B cell (primary cell): ENCODE results near the gene DEAF1. TPM values are rescaled to one million over a fixed set of nuclear protein-coding genes. Genes with fewer than 3 reads are reported as not detected.

Source experiments
- ATAC-seq: fragments of 200-7000 bp; cut with Tn5 transposase; one replicate; pipeline ENCODE4 v1.10.0; 2021; ENCODE audit warnings: low read depth, mild to moderate bottlenecking, moderate number of reproducible peaks, moderate library complexity
- CTCF ChIA-PET: fragments of 350-600 bp; sonication (Branson Sonifier 250); formaldehyde crosslinking; loops from one replicate; lab custom pipeline; 2021; ENCODE audit warnings: antibody characterized with exemption, inconsistent platforms; lab: Charles Lee
- POLR2A ChIA-PET: fragments of 350-600 bp; sonication (Branson Sonifier 250); formaldehyde crosslinking; loops from one replicate; lab custom pipeline; 2021; ENCODE audit warnings: antibody characterized with exemption; lab: Charles Lee
- DNase-seq: peaks from one replicate; pipeline ENCODE4 v3.0.0; 2013
- H2AFZ ChIP-seq: 2 replicates; pipeline ENCODE4 v1.6.1; 2012; ENCODE audit warnings: mild to moderate bottlenecking, low read depth, low read length; ENCODE audit not compliant: insufficient read depth, poor library complexity, severe bottlenecking
- H3K27ac ChIP-seq, 2 donors: 1 replicate in 1 of 2; 2 replicates in 1 of 2; pipeline ENCODE4 v1.5.1; 2012 to 2013; ENCODE audit warnings: low read length in 2 of 2, mild to moderate bottlenecking in 2 of 2, moderate library complexity in 1 of 2
- H3K27me3 ChIP-seq, 4 experiments: fragments of 200-600 bp in 1 of 4; sonication (generic) in 1 of 4; replicated peaks in 1 of 4; 1 replicate in 2 of 4; 2 replicates in 2 of 4; pipeline versions ENCODE4 v1.6.1 to v1.7.0; 2013 to 2016; ENCODE audit warnings: low read length in 3 of 4, mild to moderate bottlenecking in 2 of 4, mixed read lengths in 1 of 4, moderate library complexity in 1 of 4; ENCODE audit not compliant: insufficient read depth in 4 of 4, control insufficient read depth in 3 of 4; ENCODE audit errors: control extremely low read depth in 1 of 4
- H3K36me3 ChIP-seq, 2 experiments: replicated peaks in 1 of 2; 1 replicate in 1 of 2; 2 replicates in 1 of 2; pipeline versions ENCODE4 v1.6.1 to v1.7.1; 2013; ENCODE audit warnings: low read length in 1 of 2; ENCODE audit not compliant: insufficient read depth in 2 of 2, control insufficient read depth in 1 of 2; ENCODE audit errors: control extremely low read depth in 1 of 2, extremely low read depth in 1 of 2
- H3K4me1 ChIP-seq, 2 donors: fragments of 200-600 bp in 1 of 2; sonication (generic) in 1 of 2; 1 replicate in 1 of 2; 2 replicates in 1 of 2; pipeline versions ENCODE4 v1.5.1 to v1.6.1; 2013 to 2017; ENCODE audit warnings: low read length in 2 of 2; ENCODE audit not compliant: control insufficient read depth in 2 of 2, insufficient read depth in 2 of 2
- H3K4me2 ChIP-seq: replicated peaks from 2 replicates; pipeline ENCODE3; 2012; ENCODE audit warnings: mild to moderate bottlenecking, low read depth, low read length; ENCODE audit not compliant: poor library complexity, severe bottlenecking
- H3K4me3 ChIP-seq, 5 experiments: fragments of 200-600 bp in 1 of 5; sonication (generic) in 1 of 5; 1 replicate in 3 of 5; 2 replicates in 2 of 5; pipeline versions ENCODE4 v1.5.1 to v1.7.0; 2011 to 2016; ENCODE audit warnings: low read length in 4 of 5, mild to moderate bottlenecking in 4 of 5, low read depth in 2 of 5, control low read depth in 1 of 5, moderate library complexity in 1 of 5; ENCODE audit not compliant: insufficient read depth in 1 of 5; ENCODE audit errors: control extremely low read depth in 1 of 5, extremely low read depth in 1 of 5
- H3K79me2 ChIP-seq: fragments of 200-600 bp; sonication (generic); one replicate; pipeline ENCODE4 v1.6.0; 2016; ENCODE audit warnings: low read length; ENCODE audit not compliant: control insufficient read depth, insufficient read depth
- H3K9ac ChIP-seq: fragments of 200-600 bp; sonication (generic); 2 replicates; pipeline ENCODE4 v1.6.1; 2017; ENCODE audit warnings: mild to moderate bottlenecking, low read length, moderate library complexity
- H3K9me3 ChIP-seq, 3 donors: one replicate each; pipeline versions ENCODE4 v1.6.1 to v1.7.1; 2013; ENCODE audit warnings: low read length in 2 of 3; ENCODE audit not compliant: control insufficient read depth in 2 of 3, insufficient read depth in 1 of 3; ENCODE audit errors: control extremely low read depth in 1 of 3
- H4K20me1 ChIP-seq: 2 replicates; pipeline ENCODE4 v1.6.0; 2012; ENCODE audit warnings: mild to moderate bottlenecking, low read length; ENCODE audit not compliant: insufficient read depth, control insufficient read depth, poor library complexity, severe bottlenecking
- H3K27ac Mint-ChIP-seq: one replicate; pipeline ENCODE4 v1.8.0; 2021; ENCODE audit warnings: mixed read lengths
- H3K27me3 Mint-ChIP-seq: one replicate; pipeline ENCODE4 v1.8.0; 2021; ENCODE audit warnings: mixed read lengths
- H3K4me1 Mint-ChIP-seq: one replicate; pipeline ENCODE4 v1.8.0; 2021; ENCODE audit warnings: mixed read lengths
- H3K4me3 Mint-ChIP-seq: one replicate; pipeline ENCODE4 v1.8.0; 2021; ENCODE audit warnings: mixed read lengths
- H3K9me3 Mint-ChIP-seq: one replicate; pipeline ENCODE4 v1.8.0; 2022; ENCODE audit warnings: mixed read lengths; ENCODE audit not compliant: insufficient read depth
- EZH2 ChIP-seq: IDR thresholded peaks from 2 replicates; pipeline ENCODE4 v1.6.1; 2012; ENCODE audit warnings: borderline replicate concordance, low read depth, mild to moderate bottlenecking, moderate library complexity, low read length; ENCODE audit not compliant: insufficient read depth, poor library complexity, severe bottlenecking
- WGBS: methylation state at CpG from one replicate; pipeline ENCODE4 v1.1.5; 2013; ENCODE audit warnings: missing lambda C conversion rate; ENCODE audit not compliant: insufficient coverage; 5-methylcytosine and 5-hydroxymethylcytosine counted together
- intact Hi-C: fragments of 100-400 bp; cut with micrococcal nuclease; formaldehyde crosslinking; loops from one replicate; pipeline ENCODE4 v1.10.0; 2022
- polyA plus RNA-seq: library from polyadenylated mRNA; depleted of rRNA; stranded (reverse); fragments of >200 nt; gene quantifications from 2 replicates; pipeline ENCODE4 v1.2.3, GENCODE V29; 2012
- total RNA-seq, 2 donors: library from RNA; stranded (reverse); fragments of 120-200 nt in 1 of 2; gene quantifications; 1 replicate in 1 of 2; 2 replicates in 1 of 2; pipeline versions ENCODE4 v1.2.3 to v1.2.4, GENCODE V29; 2013 to 2022
- TF ChIP-seq, protein P1 (sequence below): fragments of 200-600 bp; IDR thresholded peaks from one replicate; pipeline ENCODE4 v1.8.0; 2022; ENCODE audit warnings: antibody characterized with exemption, mild to moderate bottlenecking

DEAF1 gene
- total and polyA plus RNA-seq, 2 donors (not counting 1 experiment from before 2014, with no cell fraction given), result 31.8 to 53.6 TPM

DNA sequence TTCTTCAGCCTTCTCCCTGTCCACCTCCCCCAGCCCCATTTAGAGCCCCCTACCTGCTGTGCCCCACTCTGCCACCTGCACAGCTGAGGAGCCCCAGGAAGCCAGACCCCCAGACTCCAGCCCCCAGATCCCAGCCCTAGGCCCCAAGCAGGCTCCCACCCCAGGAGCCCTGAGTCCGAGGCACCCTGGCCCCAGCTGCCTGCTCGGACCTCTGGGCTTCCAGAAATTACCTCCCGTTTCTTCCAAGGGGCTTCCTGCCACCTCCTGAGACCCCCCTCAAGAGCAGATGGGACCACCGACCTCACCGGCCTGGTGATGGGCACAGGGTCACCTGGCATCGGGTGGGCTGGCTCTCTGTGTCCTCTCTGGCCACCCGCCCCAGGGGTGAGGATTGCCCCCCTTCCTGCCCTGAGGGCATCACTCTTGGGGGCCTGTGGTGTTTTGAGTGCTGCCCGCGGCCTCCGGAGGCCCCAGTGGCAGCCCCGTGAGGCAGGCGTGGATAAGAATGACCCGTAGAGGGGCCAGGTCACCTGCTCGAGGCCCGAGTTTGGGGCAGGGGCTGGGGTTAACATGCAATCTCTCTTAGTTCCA, 34.0 kb upstream of the DEAF1 start:
- WGBS, result 97% methylated on average over 7 of the region's 15 CpGs
- Histone ChIP-seq H3K79me2 (no peaks in the 10 kb centered on the region), H3K27ac (no peak overlapping the region), H3K9me3 (no peaks in the 10 kb centered on the region), H4K20me1 (peaks cover 9% of the 10 kb centered on the region), H3K36me3 (no peaks in the 10 kb centered on the region), H3K4me2 (no peak overlapping the region), H3K4me3 (no peak overlapping the region), H3K9ac (no peak overlapping the region), H3K27me3 (peaks cover 0 to 24% (median 0%) of the 10 kb centered on the region in 4 experiments), H2AFZ (no peak overlapping the region), H3K4me1 (peaks cover 14 to 27% of the 10 kb centered on the region in 2 donors)
- DNase-seq (no peak), ATAC-seq (no peak)
- CTCF ChIA-PET, result interaction anchor here (0.6 to 8.2 kb wide), 6 partner anchors 18 to 1064 kb away, joined by 3 to 104 read pairs (median 6); partner anchors contain the start of genes TALDO1 and TMEM80
- intact Hi-C loops, result loop anchor here (1.0 to 10.0 kb wide), 6 partner anchors 18 to 174 kb away; partner anchors contain the start of genes IRF7, SLC25A22 and TALDO1
- Mint-ChIP-seq H3K9me3 (no peaks in the 10 kb centered on the region), H3K4me1 (peaks cover 8% of the 10 kb centered on the region), H3K27me3 (peaks cover 3% of the 10 kb centered on the region), H3K27ac (no peak overlapping the region), H3K4me3 (no peak overlapping the region)
- TF ChIP-seq, protein P1, sequence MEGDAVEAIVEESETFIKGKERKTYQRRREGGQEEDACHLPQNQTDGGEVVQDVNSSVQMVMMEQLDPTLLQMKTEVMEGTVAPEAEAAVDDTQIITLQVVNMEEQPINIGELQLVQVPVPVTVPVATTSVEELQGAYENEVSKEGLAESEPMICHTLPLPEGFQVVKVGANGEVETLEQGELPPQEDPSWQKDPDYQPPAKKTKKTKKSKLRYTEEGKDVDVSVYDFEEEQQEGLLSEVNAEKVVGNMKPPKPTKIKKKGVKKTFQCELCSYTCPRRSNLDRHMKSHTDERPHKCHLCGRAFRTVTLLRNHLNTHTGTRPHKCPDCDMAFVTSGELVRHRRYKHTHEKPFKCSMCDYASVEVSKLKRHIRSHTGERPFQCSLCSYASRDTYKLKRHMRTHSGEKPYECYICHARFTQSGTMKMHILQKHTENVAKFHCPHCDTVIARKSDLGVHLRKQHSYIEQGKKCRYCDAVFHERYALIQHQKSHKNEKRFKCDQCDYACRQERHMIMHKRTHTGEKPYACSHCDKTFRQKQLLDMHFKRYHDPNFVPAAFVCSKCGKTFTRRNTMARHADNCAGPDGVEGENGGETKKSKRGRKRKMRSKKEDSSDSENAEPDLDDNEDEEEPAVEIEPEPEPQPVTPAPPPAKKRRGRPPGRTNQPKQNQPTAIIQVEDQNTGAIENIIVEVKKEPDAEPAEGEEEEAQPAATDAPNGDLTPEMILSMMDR, result no peak
- no peak for TF ChIP-seq EZH2
- POLR2A ChIA-PET, result interaction anchor here (1.0 kb wide), 1 partner anchor 32 kb away, joined by 3 read pairs; no protein-coding TSS in a partner anchor
